SK-N-SH (cell line): ENCODE data around the gene AFAP1. TPM values are rescaled to one million over a fixed set of nuclear protein-coding genes. Genes with fewer than 3 reads are reported as not detected.

ENCODE experiments used
- CTCF ChIA-PET: fragments of 300-600, 350-600 bp; formaldehyde crosslinking; extraction: SDS; loops from one replicate; lab custom pipeline; 2021; lab: Yijun Ruan, JAX
- POLR2A ChIA-PET: fragments of 350-600 bp; sonication (Branson Sonifier 250); formaldehyde crosslinking; extraction: SDS; loops from one replicate; lab custom pipeline; 2020; ENCODE audit warnings: antibody characterized with exemption, inconsistent platforms; lab: Yijun Ruan, JAX
- DNase-seq: peaks from one replicate; pipeline ENCODE4 v3.0.0; 2012
- H2AFZ ChIP-seq: fragments of 200-600 bp; sonication (generic); 2 replicates; pipeline ENCODE4 v1.8.1; 2016; ENCODE audit warnings: antibody characterized with exemption, mild to moderate bottlenecking, low read depth
- H3F3A ChIP-seq: fragments of 200-600 bp; sonication (generic); replicated peaks from 2 replicates; pipeline ENCODE3; 2016; ENCODE audit warnings: antibody characterized with exemption, mild to moderate bottlenecking; ENCODE audit not compliant: insufficient read depth
- H3K27ac ChIP-seq, 2 experiments: fragments of 200-500 bp in 1 of 2; fragments of 200-600 bp in 1 of 2; sonication (Bioruptor generic) in 1 of 2; sonication (generic), shearing (Covaris generic) in 1 of 2; 2 replicates each; pipeline versions ENCODE4 v1.5.1 to v1.6.1; 2014 to 2016; ENCODE audit warnings: low read depth in 2 of 2, inconsistent platforms in 1 of 2, low read length in 1 of 2, mild to moderate bottlenecking in 1 of 2, mixed read lengths in 1 of 2
- H3K27me3 ChIP-seq: fragments of 200-600 bp; sonication (generic), shearing (Covaris generic); 2 replicates; pipeline ENCODE4 v1.6.1; 2016; ENCODE audit warnings: mixed run types; ENCODE audit not compliant: insufficient read depth
- H3K36me3 ChIP-seq, 2 experiments: fragments of 200-500 bp in 1 of 2; fragments of 200-600 bp in 1 of 2; sonication (Bioruptor generic) in 1 of 2; sonication (generic) in 1 of 2; replicated peaks in 1 of 2; 2 replicates each; pipeline versions ENCODE3 to v1.5.1; 2014 to 2016; ENCODE audit warnings: low read length in 1 of 2, mild to moderate bottlenecking in 1 of 2; ENCODE audit not compliant: insufficient read depth in 2 of 2, control insufficient read depth in 1 of 2
- H3K4me1 ChIP-seq, 2 experiments: fragments of 200-500 bp in 1 of 2; fragments of 200-600 bp in 1 of 2; sonication (Bioruptor generic) in 1 of 2; sonication (generic), shearing (Covaris generic) in 1 of 2; 2 replicates each; pipeline versions ENCODE4 v1.5.1 to v1.6.1; 2014 to 2016; ENCODE audit warnings: low read depth in 1 of 2, low read length in 1 of 2, mixed run types in 1 of 2; ENCODE audit not compliant: insufficient read depth in 2 of 2, control insufficient read depth in 1 of 2
- H3K4me2 ChIP-seq: fragments of 200-600 bp; sonication (generic), shearing (Covaris generic); 2 replicates; pipeline ENCODE4 v1.6.1; 2017; ENCODE audit warnings: mixed run types
- H3K4me3 ChIP-seq, 2 experiments: fragments of 200-500 bp in 1 of 2; fragments of 200-600 bp in 1 of 2; sonication (Bioruptor generic) in 1 of 2; sonication (generic), shearing (Covaris generic) in 1 of 2; 2 replicates each; pipeline versions ENCODE4 v1.5.1 to v1.8.1; 2014 to 2016; ENCODE audit warnings: low read depth in 2 of 2, inconsistent platforms in 1 of 2, low read length in 1 of 2, mild to moderate bottlenecking in 1 of 2, mixed read lengths in 1 of 2, moderate library complexity in 1 of 2
- H3K79me2 ChIP-seq: fragments of 200-600 bp; sonication (generic); 2 replicates; pipeline ENCODE4 v1.8.1; 2017; ENCODE audit warnings: mild to moderate bottlenecking; ENCODE audit not compliant: insufficient read depth
- H3K9ac ChIP-seq: fragments of 200-600 bp; sonication (generic); 2 replicates; pipeline ENCODE4 v1.6.1; 2017; ENCODE audit warnings: mixed run types
- H3K9me2 ChIP-seq: fragments of 200-600 bp; sonication (generic); 2 replicates; pipeline ENCODE4 v1.6.1; 2017; ENCODE audit warnings: mixed run types
- H3K9me3 ChIP-seq: fragments of 200-600 bp; sonication (generic); 2 replicates; pipeline ENCODE4 v1.6.1; 2017; ENCODE audit warnings: mixed run types, mild to moderate bottlenecking, moderate library complexity
- H4K20me1 ChIP-seq: fragments of 200-600 bp; sonication (generic); 2 replicates; pipeline ENCODE4 v1.6.1; 2017; ENCODE audit warnings: mild to moderate bottlenecking, mixed run types; ENCODE audit not compliant: insufficient read depth
- ELF1 ChIP-seq: IDR thresholded peaks from 2 replicates; pipeline ENCODE4 v1.4.0; 2012
- EP300 ChIP-seq, 2 experiments: IDR thresholded peaks; 2 replicates each; pipeline versions ENCODE4 v1.4.0 to v1.6.1; 2012; ENCODE audit warnings: borderline replicate concordance in 1 of 2, low read depth in 1 of 2, low read length in 1 of 2
- FOXM1 ChIP-seq: IDR thresholded peaks from 2 replicates; pipeline ENCODE4 v1.4.0; 2012; ENCODE audit warnings: low read depth, mild to moderate bottlenecking
- GABPA ChIP-seq: IDR thresholded peaks from 2 replicates; pipeline ENCODE4 v1.4.0; 2012; ENCODE audit warnings: low read depth, mild to moderate bottlenecking
- GATA2 ChIP-seq: sonication (generic); formaldehyde crosslinking; IDR thresholded peaks from 2 replicates; pipeline ENCODE4 v1.5.0; 2020; ENCODE audit warnings: mild to moderate bottlenecking, missing genetic modification reagents
- JUND ChIP-seq: IDR thresholded peaks from 2 replicates; pipeline ENCODE4 v1.4.0; 2012
- MEF2A ChIP-seq: IDR thresholded peaks from 2 replicates; pipeline ENCODE4 v1.4.0; 2012; ENCODE audit warnings: low read depth, borderline replicate concordance
- MXI1 ChIP-seq: IDR thresholded peaks from 2 replicates; pipeline ENCODE4 v1.6.1; 2012; ENCODE audit warnings: mild to moderate bottlenecking, low read depth, low read length, improper control_type of control experiment
- NFIC ChIP-seq: IDR thresholded peaks from 2 replicates; pipeline ENCODE4 v1.4.0; 2012; ENCODE audit warnings: borderline replicate concordance
- POLR2AphosphoS5 ChIP-seq: IDR thresholded peaks from 2 replicates; pipeline ENCODE4 v1.6.1; 2012; ENCODE audit warnings: low read depth, low read length
- RAD21 ChIP-seq: IDR thresholded peaks from 2 replicates; pipeline ENCODE4 v1.6.1; 2012; ENCODE audit warnings: mild to moderate bottlenecking, low read length
- RFX5 ChIP-seq: IDR thresholded peaks from 2 replicates; pipeline ENCODE4 v1.6.1; 2012; ENCODE audit warnings: mild to moderate bottlenecking, improper control_type of control experiment, low read length
- SIN3A ChIP-seq: IDR thresholded peaks from 2 replicates; pipeline ENCODE4 v1.6.1; 2012; ENCODE audit warnings: low read depth, mild to moderate bottlenecking, low read length, moderate library complexity, borderline replicate concordance
- SMC3 ChIP-seq: IDR thresholded peaks from 2 replicates; pipeline ENCODE4 v1.6.1; 2012; ENCODE audit warnings: low read depth, low read length, improper control_type of control experiment
- TAF1 ChIP-seq: IDR thresholded peaks from 2 replicates; pipeline ENCODE4 v1.6.1; 2012; ENCODE audit warnings: low read depth, mild to moderate bottlenecking, low read length, moderate library complexity, borderline replicate concordance
- TEAD4 ChIP-seq: IDR thresholded peaks from 2 replicates; pipeline ENCODE4 v1.4.0; 2012; ENCODE audit warnings: mild to moderate bottlenecking, borderline replicate concordance; ENCODE audit not compliant: insufficient read depth
- YY1 ChIP-seq: IDR thresholded peaks from 2 replicates; pipeline ENCODE4 v1.4.0; 2012; ENCODE audit warnings: low read depth, mild to moderate bottlenecking
- WGBS: methylation state at CpG from one replicate; pipeline ENCODE4 v1.1.6; 2017; ENCODE audit warnings: low lambda C conversion rate; 5-methylcytosine and 5-hydroxymethylcytosine counted together
- polyA plus RNA-seq, 3 experiments: library from polyadenylated mRNA; depleted of rRNA; stranded (reverse); fragments of >200 nt; gene quantifications; 2 replicates each; pipeline ENCODE4 v1.2.3, GENCODE V29; 2012
- TF ChIP-seq, protein P1 (sequence below): IDR thresholded peaks from 2 replicates; pipeline ENCODE4 v1.4.0; 2012; ENCODE audit warnings: low read depth, borderline replicate concordance
- TF ChIP-seq, protein P2 (sequence below): fragments of 150-350 bp; IDR thresholded peaks from 2 replicates; pipeline ENCODE4 v1.6.1; 2016; ENCODE audit warnings: mild to moderate bottlenecking, low read depth, low read length
- TF ChIP-seq, protein P3 (sequence below): fragments of 150-350 bp; IDR thresholded peaks from 2 replicates; pipeline ENCODE4 v1.6.1; 2017; ENCODE audit warnings: antibody characterized with exemption, low read length, low read depth, borderline replicate concordance

Gene AFAP1
- polyA plus RNA-seq, 1 of the 3 experiments (the other 2 are of a cell fraction), result 67.9 TPM

DNA sequence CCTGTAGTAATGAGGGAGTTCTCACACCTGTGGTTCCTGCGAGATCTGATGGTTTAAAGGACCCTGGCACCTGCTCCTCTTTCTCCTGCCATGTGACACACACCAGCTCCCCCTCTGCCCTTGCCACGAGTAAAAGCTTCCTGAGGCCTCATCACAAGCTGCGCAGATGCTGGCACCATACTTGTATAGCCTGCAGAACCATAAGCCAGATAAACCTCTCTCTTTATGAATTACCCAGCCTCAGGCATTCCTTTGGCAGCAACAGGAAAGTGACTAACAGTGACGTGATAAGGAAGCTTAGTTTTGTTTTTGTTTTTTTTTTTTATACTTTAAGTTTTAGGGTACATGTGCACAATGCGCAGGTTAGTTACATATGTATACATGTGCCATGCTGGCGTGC, 130.9 kb downstream of the AFAP1 start:
- TF ChIP-seq RAD21 (no peak), YY1 (no peak), MEF2A (no peak), FOXM1 (no peak)
- TF ChIP-seq, protein P1, sequence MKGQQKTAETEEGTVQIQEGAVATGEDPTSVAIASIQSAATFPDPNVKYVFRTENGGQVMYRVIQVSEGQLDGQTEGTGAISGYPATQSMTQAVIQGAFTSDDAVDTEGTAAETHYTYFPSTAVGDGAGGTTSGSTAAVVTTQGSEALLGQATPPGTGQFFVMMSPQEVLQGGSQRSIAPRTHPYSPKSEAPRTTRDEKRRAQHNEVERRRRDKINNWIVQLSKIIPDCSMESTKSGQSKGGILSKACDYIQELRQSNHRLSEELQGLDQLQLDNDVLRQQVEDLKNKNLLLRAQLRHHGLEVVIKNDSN, result peak; percentile 35; the same call in 1 of the 2 replicates
- Histone ChIP-seq H4K20me1 (no peaks in the 10 kb centered on the region), H2AFZ (no peak overlapping the region), H3K36me3 (peaks cover 66 to 67% of the 10 kb centered on the region in 2 experiments), H3F3A (peaks cover 44% of the 10 kb centered on the region), H3K4me2 (no peak overlapping the region), H3K79me2 (peaks cover 91% of the 10 kb centered on the region), H3K27me3 (no peaks in the 10 kb centered on the region), H3K9me3 (no peaks in the 10 kb centered on the region), H3K4me3 (no peak overlapping the region), H3K27ac (peak overlapping the region in 1 of 2 experiments; percentile 35; a peak in 2 of 4 replicates), H3K9me2 (no peaks in the 10 kb centered on the region), H3K4me1 (peaks cover 31 to 54% of the 10 kb centered on the region in 2 experiments), H3K9ac (no peak overlapping the region)
- 93% methylated on average over 6 of the region's 6 CpGs for WGBS
- DNase-seq, result no peak
- POLR2A ChIA-PET, result no interaction called here
- CTCF ChIA-PET, result interaction anchor here (1.0 to 13.1 kb wide), 9 partner anchors 12 to 178 kb away, joined by 3 to 231 read pairs (median 6); partner anchors contain the start of gene AFAP1

DNA sequence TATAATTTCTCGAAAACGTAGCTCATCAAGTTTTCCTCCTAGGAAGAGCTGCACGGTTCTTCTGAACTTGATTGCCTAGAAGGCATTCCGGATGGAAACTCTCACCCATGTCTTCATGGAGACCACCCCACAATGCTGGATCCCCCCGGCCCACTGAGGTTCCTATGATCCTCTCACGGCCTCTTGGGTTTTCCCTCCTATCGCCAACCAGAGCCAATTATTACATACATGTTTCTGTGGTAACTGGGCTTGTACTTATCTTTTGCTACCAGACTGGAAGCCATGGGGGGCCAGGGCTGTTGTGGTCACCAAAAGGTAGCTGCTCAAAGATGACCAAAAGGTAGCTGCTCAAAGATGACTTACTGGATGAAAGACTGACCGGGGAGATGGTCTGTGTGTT, 131.5 kb downstream of the AFAP1 start:
- TF ChIP-seq RAD21, result no peak
- TF ChIP-seq JUND, result no peak
- TF ChIP-seq NFIC, result no peak
- TF ChIP-seq FOXM1, result no peak
- no peak for TF ChIP-seq POLR2AphosphoS5
- no peak for TF ChIP-seq SIN3A
- Histone ChIP-seq H3K9me3 (no peaks in the 10 kb centered on the region), H3K9me2 (no peaks in the 10 kb centered on the region), H3K27me3 (no peaks in the 10 kb centered on the region), H3K36me3 (peaks cover 66% of the 10 kb centered on the region in 2 experiments), H3K27ac (peak overlapping the region in 1 of 2 experiments; percentile 35; a peak in 1 of 4 replicates), H2AFZ (no peak overlapping the region), H3F3A (peaks cover 49% of the 10 kb centered on the region), H3K4me3 (no peak overlapping the region), H4K20me1 (no peaks in the 10 kb centered on the region), H3K79me2 (peaks cover 91% of the 10 kb centered on the region), H3K4me1 (peaks cover 31 to 50% of the 10 kb centered on the region in 2 experiments), H3K4me2 (no peak overlapping the region), H3K9ac (no peak overlapping the region)
- WGBS, result 98% methylated on average over 8 of the region's 8 CpGs
- no peak for DNase-seq
- ChIA-PET CTCF (interaction anchor here (1.0 to 13.1 kb wide), 8 partner anchors 12 to 178 kb away, joined by 3 to 231 read pairs (median 36); partner anchors contain the start of gene AFAP1), POLR2A (no interaction called here)

DNA sequence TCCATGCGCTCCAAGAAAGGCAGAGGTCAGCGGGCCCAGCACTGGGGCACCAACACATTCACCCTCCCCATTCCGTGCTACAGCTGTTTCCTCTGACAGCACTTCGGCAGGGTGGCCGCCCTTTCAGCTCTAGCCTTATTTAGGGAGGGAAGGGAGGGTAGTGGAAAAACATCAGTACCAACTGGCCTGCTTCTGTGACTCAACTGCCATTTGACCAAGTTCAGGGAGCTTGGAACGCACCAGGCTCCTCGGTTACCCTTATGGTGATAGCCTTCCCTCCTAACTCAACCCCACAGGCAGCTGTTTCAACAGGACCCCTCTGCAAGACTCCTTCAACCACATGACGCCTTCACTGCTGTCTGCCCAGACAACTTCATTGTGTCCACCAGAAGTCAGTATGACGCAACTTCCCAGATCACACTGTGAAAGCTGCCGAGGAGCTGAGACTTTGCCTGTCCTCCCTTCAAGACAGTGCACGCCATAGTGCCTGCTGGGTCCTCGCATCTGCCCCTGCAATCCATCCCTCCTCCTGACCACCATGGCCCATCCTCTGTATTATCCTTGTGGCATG, 132.2 kb downstream of the AFAP1 start:
- no peak overlapping the region for H2AFZ ChIP-seq
- H3F3A ChIP-seq, result peaks cover 54% of the 10 kb centered on the region
- 98% methylated on average over 12 of the region's 12 CpGs for WGBS
- ChIA-PET CTCF (interaction anchor here (1.8 to 13.1 kb wide), 8 partner anchors 13 to 179 kb away, joined by 6 to 231 read pairs (median 126); partner anchors contain the start of gene AFAP1), POLR2A (no interaction called here)
- no peak overlapping the region for H3K4me3 ChIP-seq
- H3K79me2 ChIP-seq, result peaks cover 90% of the 10 kb centered on the region; the same call in 1 of the 2 replicates
- peak overlapping the region; percentile 47 to 53; a peak in 3 of 4 replicates for H3K27ac ChIP-seq
- no peak overlapping the region for H3K4me2 ChIP-seq
- H3K9me2 ChIP-seq, result no peaks in the 10 kb centered on the region
- no peaks in the 10 kb centered on the region for H3K27me3 ChIP-seq
- DNase-seq, result no peak
- H3K36me3 ChIP-seq, result peaks cover 61% of the 10 kb centered on the region in 2 experiments
- H3K9me3 ChIP-seq, result no peaks in the 10 kb centered on the region
- H3K4me1 ChIP-seq, result peaks cover 31 to 47% of the 10 kb centered on the region in 2 experiments
- H3K9ac ChIP-seq, result no peak overlapping the region
- H4K20me1 ChIP-seq, result no peaks in the 10 kb centered on the region
- TF ChIP-seq NFIC (no peak), MXI1 (no peak), TAF1 (no peak), ELF1 (no peak), RFX5 (no peak), EP300 (IDR thresholded peaks at IDR 0.05; ENCODE audit: borderline replicate concordance in 1 of 2, low read depth in 1 of 2, low read length in 1 of 2) (no peak), RAD21 (no peak), GATA2 (no peak), TEAD4 (no peak), GABPA (no peak), SMC3 (no peak), SIN3A (no peak)
- TF ChIP-seq, protein P2, sequence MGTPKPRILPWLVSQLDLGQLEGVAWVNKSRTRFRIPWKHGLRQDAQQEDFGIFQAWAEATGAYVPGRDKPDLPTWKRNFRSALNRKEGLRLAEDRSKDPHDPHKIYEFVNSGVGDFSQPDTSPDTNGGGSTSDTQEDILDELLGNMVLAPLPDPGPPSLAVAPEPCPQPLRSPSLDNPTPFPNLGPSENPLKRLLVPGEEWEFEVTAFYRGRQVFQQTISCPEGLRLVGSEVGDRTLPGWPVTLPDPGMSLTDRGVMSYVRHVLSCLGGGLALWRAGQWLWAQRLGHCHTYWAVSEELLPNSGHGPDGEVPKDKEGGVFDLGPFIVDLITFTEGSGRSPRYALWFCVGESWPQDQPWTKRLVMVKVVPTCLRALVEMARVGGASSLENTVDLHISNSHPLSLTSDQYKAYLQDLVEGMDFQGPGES, result no peak
- TF ChIP-seq, protein P3, sequence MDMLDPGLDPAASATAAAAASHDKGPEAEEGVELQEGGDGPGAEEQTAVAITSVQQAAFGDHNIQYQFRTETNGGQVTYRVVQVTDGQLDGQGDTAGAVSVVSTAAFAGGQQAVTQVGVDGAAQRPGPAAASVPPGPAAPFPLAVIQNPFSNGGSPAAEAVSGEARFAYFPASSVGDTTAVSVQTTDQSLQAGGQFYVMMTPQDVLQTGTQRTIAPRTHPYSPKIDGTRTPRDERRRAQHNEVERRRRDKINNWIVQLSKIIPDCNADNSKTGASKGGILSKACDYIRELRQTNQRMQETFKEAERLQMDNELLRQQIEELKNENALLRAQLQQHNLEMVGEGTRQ, result no peak
